Endothelial cell of umbilical vein (primary cell): ENCODE data around the gene KAZN. TPM values are rescaled to one million over a fixed set of nuclear protein-coding genes. Genes with fewer than 3 reads are reported as not detected.

Experiments
- BruUV-seq: library from RNA; stranded (reverse); fragments of 400-500 nt; replicated peaks from 2 replicates; lab custom pipeline; 2021; lab: Mats Ljungman, UMichigan
- CTCF ChIA-PET: fragments of 300-600, 350-600 bp; sonication (Branson Sonifier 250); formaldehyde crosslinking; loops from one replicate; lab custom pipeline; 2021; ENCODE audit warnings: antibody characterized with exemption, inconsistent platforms; lab: Charles Lee
- POLR2A ChIA-PET: fragments of 300-600, 350-600 bp; sonication (Branson Sonifier 250); formaldehyde crosslinking; loops from one replicate; lab custom pipeline; 2021; ENCODE audit warnings: antibody characterized with exemption, inconsistent platforms; lab: Charles Lee
- DNase-seq: peaks from one replicate; pipeline ENCODE4 v3.0.0-alpha.2; 2011; ENCODE audit warnings: low read depth, low spot score
- FAIRE-seq: peaks from 2 replicates; lab custom pipeline; 2011; peaks lifted over from hg19 to GRCh38; lab: Jason Lieb, UNC
- H2AFZ ChIP-seq: 2 replicates; pipeline ENCODE4 v1.6.0; 2012; ENCODE audit warnings: low read depth, low read length, control low read depth, inconsistent platforms
- H3K27ac ChIP-seq: 2 replicates; pipeline ENCODE4 v1.5.1; 2011; ENCODE audit warnings: low read depth, mild to moderate bottlenecking, control low read depth, low read length, moderate library complexity; ENCODE audit not compliant: insufficient read depth
- H3K27me3 ChIP-seq, 2 experiments: 2 replicates each; pipeline versions ENCODE4 v1.6.0 to v1.6.1; 2011; ENCODE audit warnings: low read length in 2 of 2, mixed read lengths in 1 of 2; ENCODE audit not compliant: control insufficient read depth in 2 of 2, insufficient read depth in 2 of 2
- H3K36me3 ChIP-seq, 2 experiments: 2 replicates in 1 of 2; 3 replicates in 1 of 2; pipeline ENCODE4 v1.5.1; 2011; ENCODE audit warnings: low read length in 2 of 2, mild to moderate bottlenecking in 1 of 2, moderate library complexity in 1 of 2; ENCODE audit not compliant: control insufficient read depth in 2 of 2, insufficient read depth in 2 of 2; ENCODE audit errors: extremely low read depth in 1 of 2
- H3K4me1 ChIP-seq: 3 replicates; pipeline ENCODE4 v1.5.1; 2011; ENCODE audit warnings: mild to moderate bottlenecking, low read length; ENCODE audit not compliant: control insufficient read depth, insufficient read depth; ENCODE audit errors: extremely low read depth
- H3K4me2 ChIP-seq: 2 replicates; pipeline ENCODE4 v1.6.1; 2011; ENCODE audit warnings: low read length, control low read depth, mixed read lengths; ENCODE audit not compliant: insufficient read depth
- H3K4me3 ChIP-seq, 3 experiments: fragments of 200-600 bp in 1 of 3; sonication (generic), shearing (Covaris generic) in 1 of 3; replicated peaks in 1 of 3; 2 replicates each; pipeline ENCODE4 v1.5.1; 2011 to 2016; ENCODE audit warnings: control low read depth in 3 of 3, low read length in 3 of 3, mild to moderate bottlenecking in 2 of 3, inconsistent platforms in 1 of 3, low read depth in 1 of 3, moderate library complexity in 1 of 3; ENCODE audit not compliant: insufficient read depth in 1 of 3
- H3K79me2 ChIP-seq: 2 replicates; pipeline ENCODE4 v1.6.0; 2012; ENCODE audit warnings: low read length, inconsistent platforms; ENCODE audit not compliant: control insufficient read depth, insufficient read depth
- H3K9ac ChIP-seq: replicated peaks from 2 replicates; pipeline ENCODE3; 2011; ENCODE audit warnings: low read length, control low read depth; ENCODE audit not compliant: insufficient read depth; ENCODE audit errors: extremely low read depth
- H3K9me1 ChIP-seq: replicated peaks from 3 replicates; pipeline ENCODE4 v1.6.0; 2011; ENCODE audit warnings: mild to moderate bottlenecking, low read length; ENCODE audit not compliant: control insufficient read depth, insufficient read depth; ENCODE audit errors: extremely low read depth
- H3K9me3 ChIP-seq: replicated peaks from 2 replicates; pipeline ENCODE4 v1.5.1; 2012; ENCODE audit warnings: low read length, inconsistent platforms; ENCODE audit not compliant: control insufficient read depth, insufficient read depth
- H4K20me1 ChIP-seq: replicated peaks from 2 replicates; pipeline ENCODE3; 2011; ENCODE audit warnings: mild to moderate bottlenecking, low read length; ENCODE audit not compliant: control insufficient read depth, insufficient read depth; ENCODE audit errors: extremely low read depth
- EZH2 ChIP-seq: IDR thresholded peaks from 2 replicates; pipeline ENCODE4 v1.6.1; 2012; ENCODE audit warnings: borderline replicate concordance, low read depth, mild to moderate bottlenecking, moderate library complexity, low read length, inconsistent platforms; ENCODE audit not compliant: severe bottlenecking
- FOS ChIP-seq: IDR thresholded peaks from 2 replicates; pipeline ENCODE4 v1.6.1; 2011; ENCODE audit warnings: mild to moderate bottlenecking, low read length, moderate library complexity, borderline replicate concordance; ENCODE audit not compliant: insufficient read depth
- GATA2 ChIP-seq: IDR thresholded peaks from 2 replicates; pipeline ENCODE4 v1.7.0; 2011; ENCODE audit warnings: low read depth, mild to moderate bottlenecking, moderate library complexity, mixed read lengths, low read length; ENCODE audit not compliant: insufficient read length, insufficient read depth
- JUN ChIP-seq: IDR thresholded peaks from 2 replicates; pipeline ENCODE4 v1.6.1; 2011; ENCODE audit warnings: borderline replicate concordance, low read depth; ENCODE audit not compliant: insufficient read length, insufficient read depth
- MYC ChIP-seq: IDR thresholded peaks from one replicate; pipeline ENCODE4 v1.6.1; 2011; ENCODE audit warnings: mild to moderate bottlenecking, low read depth, low read length
- POLR2A ChIP-seq: IDR thresholded peaks from 2 replicates; pipeline ENCODE4 v1.6.1; 2012; ENCODE audit warnings: low read depth, mild to moderate bottlenecking, control low read depth, low read length
- POLR2AphosphoS5 ChIP-seq: IDR thresholded peaks from 2 replicates; pipeline ENCODE4 v1.6.1; 2012; ENCODE audit warnings: low read depth, mild to moderate bottlenecking, control low read depth, low read length, moderate library complexity; ENCODE audit not compliant: insufficient read depth
- dilution Hi-C: fragments of 300-500 bp; cut with MboI; formaldehyde crosslinking; loops from one replicate; pipeline ENCODE4 v1.15.0; 2019; ENCODE audit warnings: low sequenced_read_pairs; ENCODE audit not compliant: extremely low pct_ligation_motif_present
- intact Hi-C: fragments of 100-400 bp; cut with micrococcal nuclease; formaldehyde crosslinking; loops from one replicate; pipeline ENCODE4 v1.10.0; 2022
- polyA plus RNA-seq, 4 experiments: library from polyadenylated mRNA; depleted of rRNA in 3 of 4; stranded (reverse) in 3 of 4; unstranded in 1 of 4; fragments of >200 nt; gene quantifications; 2 replicates each; pipeline versions ENCODE4 v1.2.1 to v1.2.3, GENCODE V29; 2011 to 2012; ENCODE audit warnings: missing spikeins in 1 of 4
- total RNA-seq: library from RNA; stranded (reverse); gene quantifications from 2 replicates; pipeline ENCODE4 v1.2.3, GENCODE V29; 2021
- TF ChIP-seq, protein P1 (sequence below): IDR thresholded peaks from 2 replicates; pipeline ENCODE4 v1.6.1; 2011; ENCODE audit not compliant: insufficient read depth, insufficient read length
- TF ChIP-seq, protein P2 (sequence below), 2 donors: IDR thresholded peaks; 1 replicate in 1 of 2; 2 replicates in 1 of 2; pipeline ENCODE4 v1.5.1; 2011; ENCODE audit warnings: low read length in 2 of 2, mild to moderate bottlenecking in 2 of 2, moderate library complexity in 2 of 2, control low read depth in 1 of 2, inconsistent platforms in 1 of 2, low read depth in 1 of 2; ENCODE audit not compliant: insufficient read depth in 1 of 2; ENCODE audit errors: extremely low read depth in 1 of 2

Gene KAZN
- total and polyA plus RNA-seq, 2 donors (not counting 3 experiments of a cell fraction or from before 2014, with no cell fraction given), result 1.6 to 5.8 TPM

DNA sequence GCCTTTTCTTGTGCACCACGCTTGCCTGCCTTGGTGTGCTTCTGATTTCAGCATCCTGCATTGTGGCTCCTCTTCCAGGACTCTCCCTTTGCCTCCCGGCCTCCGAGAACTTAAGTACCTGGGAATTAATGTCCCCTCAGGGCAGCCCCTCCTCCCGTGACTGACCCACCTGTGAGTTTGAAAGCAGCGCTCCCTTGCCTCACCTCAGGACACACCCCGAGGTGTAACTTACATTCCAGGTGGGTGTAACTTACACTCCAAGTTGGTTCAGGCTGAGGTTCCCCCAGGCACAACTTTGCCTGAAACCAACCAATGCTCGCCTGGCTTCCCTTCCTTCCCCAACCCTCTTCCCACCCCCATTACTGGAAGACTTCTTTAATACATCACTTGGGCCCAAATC, 161.4 kb downstream of the KAZN start:
- H3K27ac ChIP-seq, result no peak overlapping the region
- FAIRE-seq (no peak), DNase-seq (no peak)
- ChIA-PET CTCF (no interaction called here), POLR2A (no interaction called here)
- intact Hi-C loops, result no loop called here
- H3K9me3 ChIP-seq, result peaks cover 3% of the 10 kb centered on the region
- no peak overlapping the region for H3K4me3 ChIP-seq
- H3K4me2 ChIP-seq, result no peak overlapping the region
- dilution Hi-C loops, result no loop called here
- H2AFZ ChIP-seq, result no peak overlapping the region
- H3K4me1 ChIP-seq, result no peaks in the 10 kb centered on the region
- TF ChIP-seq POLR2AphosphoS5, result no peak
- TF ChIP-seq MYC, result no peak
- no peak for TF ChIP-seq FOS
- TF ChIP-seq, protein P1, sequence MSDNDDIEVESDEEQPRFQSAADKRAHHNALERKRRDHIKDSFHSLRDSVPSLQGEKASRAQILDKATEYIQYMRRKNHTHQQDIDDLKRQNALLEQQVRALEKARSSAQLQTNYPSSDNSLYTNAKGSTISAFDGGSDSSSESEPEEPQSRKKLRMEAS, result no peak
- TF ChIP-seq GATA2, result no peak
- no peak for TF ChIP-seq JUN
- no peak for TF ChIP-seq EZH2
- TF ChIP-seq POLR2A, result no peak
- TF ChIP-seq, protein P2, sequence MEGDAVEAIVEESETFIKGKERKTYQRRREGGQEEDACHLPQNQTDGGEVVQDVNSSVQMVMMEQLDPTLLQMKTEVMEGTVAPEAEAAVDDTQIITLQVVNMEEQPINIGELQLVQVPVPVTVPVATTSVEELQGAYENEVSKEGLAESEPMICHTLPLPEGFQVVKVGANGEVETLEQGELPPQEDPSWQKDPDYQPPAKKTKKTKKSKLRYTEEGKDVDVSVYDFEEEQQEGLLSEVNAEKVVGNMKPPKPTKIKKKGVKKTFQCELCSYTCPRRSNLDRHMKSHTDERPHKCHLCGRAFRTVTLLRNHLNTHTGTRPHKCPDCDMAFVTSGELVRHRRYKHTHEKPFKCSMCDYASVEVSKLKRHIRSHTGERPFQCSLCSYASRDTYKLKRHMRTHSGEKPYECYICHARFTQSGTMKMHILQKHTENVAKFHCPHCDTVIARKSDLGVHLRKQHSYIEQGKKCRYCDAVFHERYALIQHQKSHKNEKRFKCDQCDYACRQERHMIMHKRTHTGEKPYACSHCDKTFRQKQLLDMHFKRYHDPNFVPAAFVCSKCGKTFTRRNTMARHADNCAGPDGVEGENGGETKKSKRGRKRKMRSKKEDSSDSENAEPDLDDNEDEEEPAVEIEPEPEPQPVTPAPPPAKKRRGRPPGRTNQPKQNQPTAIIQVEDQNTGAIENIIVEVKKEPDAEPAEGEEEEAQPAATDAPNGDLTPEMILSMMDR (IDR thresholded peaks at IDR 0.05; ENCODE audit: extremely low read depth in 1 of 2, insufficient read depth in 1 of 2, low read depth in 1 of 2, low read length in 2 of 2), result no peak
- H3K79me2 ChIP-seq, result no peaks in the 10 kb centered on the region
- no peaks in the 10 kb centered on the region for H3K9me1 ChIP-seq
- no peaks in the 10 kb centered on the region for H4K20me1 ChIP-seq
- BruUV-seq, result no TSS peak
- H3K27me3 ChIP-seq, result no peaks in the 10 kb centered on the region
- no peak overlapping the region for H3K9ac ChIP-seq
- no peaks in the 10 kb centered on the region for H3K36me3 ChIP-seq
